RWPE1 (cell line): ENCODE results near the gene RCBTB2.
A peak's percentile ranks its signal among the peaks of the same experiment; 100 is the strongest.

Source experiments
- CTCF ChIA-PET: fragments of 350-600 bp; sonication (Branson Sonifier 250); formaldehyde crosslinking; extraction: SDS; loops from one replicate; lab custom pipeline; 2021; lab: Yijun Ruan, JAX
- POLR2A ChIA-PET: fragments of 400-600 bp; formaldehyde crosslinking; extraction: SDS; loops from one replicate; lab custom pipeline; 2020; ENCODE audit warnings: antibody characterized with exemption; ENCODE audit not compliant: low non-redundant PET; lab: Yijun Ruan, JAX
- DNase-seq: peaks from one replicate; pipeline ENCODE4 v3.0.0; 2012; ENCODE audit warnings: low spot score
- H3K27ac ChIP-seq: fragments of 450-650 bp; 2 replicates; pipeline ENCODE4 v1.5.1; 2017
- TF ChIP-seq, protein P1 (sequence below): fragments of 450-650 bp; conservative IDR thresholded peaks from 2 replicates; pipeline ENCODE4 v1.5.1; 2017; ENCODE audit warnings: low read depth, mild to moderate bottlenecking

The RCBTB2 gene

DNA sequence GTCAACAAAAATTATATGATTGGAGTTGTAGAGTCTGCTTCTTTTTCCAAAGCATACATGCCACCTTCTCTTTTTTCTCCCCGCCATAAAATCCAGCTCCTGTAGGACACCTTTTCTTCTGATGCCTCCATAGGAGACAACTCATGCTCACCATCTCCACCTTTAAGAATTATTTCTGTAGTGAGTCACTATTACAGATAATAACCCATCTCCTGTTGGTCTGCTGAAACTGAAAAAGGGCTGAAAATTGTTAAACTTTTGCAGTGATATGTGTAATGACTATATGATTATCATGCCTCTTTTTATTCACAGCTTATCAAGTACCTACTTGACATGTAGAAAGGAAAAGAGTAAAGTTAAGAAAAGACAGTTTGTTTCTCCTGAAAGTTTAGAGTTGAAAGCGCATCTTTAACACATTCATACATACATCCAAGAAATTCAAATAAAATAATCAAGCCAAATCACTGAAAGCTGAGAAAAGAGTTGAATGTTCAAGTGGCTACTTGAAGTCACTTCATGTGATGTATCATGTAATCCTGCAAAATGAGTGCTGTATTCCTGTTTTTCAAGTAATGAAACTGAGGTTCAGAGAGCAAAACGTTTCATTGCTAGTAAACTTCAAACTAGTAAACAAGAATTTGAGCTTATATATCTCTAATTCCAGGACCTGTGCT lies 84.5 kb downstream of the RCBTB2 start:
- ChIA-PET CTCF (interaction anchor here (0.6 to 0.8 kb wide), 3 partner anchors 29 to 321 kb away, joined by 3 read pairs; no protein-coding TSS in a partner anchor), POLR2A (no interaction called here)
- no peak overlapping the region for H3K27ac ChIP-seq
- no peak for DNase-seq
- TF ChIP-seq, protein P1, sequence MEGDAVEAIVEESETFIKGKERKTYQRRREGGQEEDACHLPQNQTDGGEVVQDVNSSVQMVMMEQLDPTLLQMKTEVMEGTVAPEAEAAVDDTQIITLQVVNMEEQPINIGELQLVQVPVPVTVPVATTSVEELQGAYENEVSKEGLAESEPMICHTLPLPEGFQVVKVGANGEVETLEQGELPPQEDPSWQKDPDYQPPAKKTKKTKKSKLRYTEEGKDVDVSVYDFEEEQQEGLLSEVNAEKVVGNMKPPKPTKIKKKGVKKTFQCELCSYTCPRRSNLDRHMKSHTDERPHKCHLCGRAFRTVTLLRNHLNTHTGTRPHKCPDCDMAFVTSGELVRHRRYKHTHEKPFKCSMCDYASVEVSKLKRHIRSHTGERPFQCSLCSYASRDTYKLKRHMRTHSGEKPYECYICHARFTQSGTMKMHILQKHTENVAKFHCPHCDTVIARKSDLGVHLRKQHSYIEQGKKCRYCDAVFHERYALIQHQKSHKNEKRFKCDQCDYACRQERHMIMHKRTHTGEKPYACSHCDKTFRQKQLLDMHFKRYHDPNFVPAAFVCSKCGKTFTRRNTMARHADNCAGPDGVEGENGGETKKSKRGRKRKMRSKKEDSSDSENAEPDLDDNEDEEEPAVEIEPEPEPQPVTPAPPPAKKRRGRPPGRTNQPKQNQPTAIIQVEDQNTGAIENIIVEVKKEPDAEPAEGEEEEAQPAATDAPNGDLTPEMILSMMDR, result no peak

DNA sequence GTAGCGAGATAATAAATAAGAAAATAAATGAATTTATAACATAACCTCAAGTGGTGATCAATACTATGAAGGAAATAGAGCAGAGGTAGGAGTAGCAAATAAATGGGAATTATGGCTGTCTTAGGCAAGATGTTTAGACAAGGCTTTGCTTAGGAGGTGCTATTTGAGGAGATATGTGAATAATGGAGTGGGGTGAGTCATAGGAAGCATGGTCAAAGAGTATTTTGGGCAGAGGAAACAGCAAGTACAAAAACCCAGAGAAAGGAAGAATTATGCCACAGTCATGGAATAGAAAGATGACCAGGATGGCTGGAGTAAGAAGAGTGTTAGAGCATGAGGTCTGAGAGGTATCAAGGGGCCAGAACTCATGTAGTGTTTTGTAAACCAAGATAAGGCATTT lies 86.4 kb downstream of the RCBTB2 start:
- peak; percentile 29 for DNase-seq
- TF ChIP-seq, protein P1, result no peak
- CTCF ChIA-PET, result no interaction called here
- POLR2A ChIA-PET, result no interaction called here
- H3K27ac ChIP-seq, result no peak overlapping the region

- POLR2A ChIA-PET, result no interaction called here
- DNase-seq, result no peak
- CTCF ChIA-PET, result interaction anchor here (0.5 kb wide), 1 partner anchor 406 kb away, joined by 3 read pairs; the partner anchor contains the start of gene NUDT15
- TF ChIP-seq, protein P1, result no peak
- H3K27ac ChIP-seq, result no peak overlapping the region
Observed at GRCh38 chr13:48443442-48444208, 89.3 kb downstream of the RCBTB2 start.
